NCI-H2029 treated with DMSO at 0.1 percent for 48 hours (cell line): ENCODE results near the gene GCA.

Experiments used
- DNase-seq: peaks from one replicate; lab custom pipeline; 2025; lab: John Stamatoyannopoulos, UW

Gene GCA

DNA sequence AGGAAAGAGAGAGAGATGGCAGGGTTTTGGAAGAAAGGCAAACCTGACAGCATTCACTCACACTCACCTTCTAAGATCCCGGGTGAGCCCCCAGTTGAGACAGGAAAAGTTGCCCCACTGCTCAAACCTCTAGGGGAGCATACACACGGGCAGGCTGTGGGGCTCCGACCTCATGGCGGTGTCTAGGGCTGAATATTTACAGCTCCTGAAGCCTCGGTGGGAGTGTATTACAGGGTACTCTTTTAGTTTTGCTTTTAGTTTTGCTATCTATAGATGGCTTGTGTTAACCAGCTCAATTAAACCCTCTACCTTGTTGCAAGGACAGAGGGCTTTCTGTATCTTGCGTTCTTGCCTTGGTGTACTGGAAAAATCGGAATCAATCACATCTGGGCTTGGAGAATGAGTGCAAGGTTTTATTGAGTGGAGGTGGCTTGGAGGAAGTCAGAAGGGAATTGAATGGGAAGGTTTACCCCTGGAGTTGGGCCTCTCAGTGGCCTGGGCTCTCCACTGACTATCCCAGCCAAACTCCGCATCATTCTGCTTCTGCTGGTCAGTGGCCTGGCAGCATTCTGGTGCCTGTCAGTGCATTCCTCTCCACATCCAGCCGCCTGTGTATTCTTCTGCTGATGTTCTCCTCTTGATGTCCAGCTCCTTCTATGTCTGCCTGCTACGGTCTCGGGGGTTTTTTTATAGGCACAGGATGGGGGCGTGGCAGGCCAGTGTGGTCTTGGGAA is 15.3 kb upstream of the GCA start:
- no peak for DNase-seq

DNA sequence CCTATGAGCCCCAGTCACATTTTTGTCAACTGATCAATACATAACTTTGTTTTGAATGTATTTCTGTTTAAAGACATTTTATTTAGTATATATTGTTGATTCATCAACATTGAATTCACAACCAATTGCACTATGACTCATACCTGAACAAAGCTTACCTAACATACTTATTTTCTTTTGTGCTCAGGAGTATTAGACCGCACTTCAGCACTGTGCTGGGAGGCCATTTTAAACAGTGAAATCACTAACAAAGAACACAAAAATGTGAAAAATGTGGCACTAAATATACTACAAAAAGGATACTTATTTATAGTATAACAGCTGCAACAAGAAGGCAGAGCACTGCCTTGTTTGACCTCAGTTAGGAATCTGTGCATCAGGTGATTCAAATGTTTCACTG is 13.1 kb upstream of the GCA start:
- no peak for DNase-seq

DNA sequence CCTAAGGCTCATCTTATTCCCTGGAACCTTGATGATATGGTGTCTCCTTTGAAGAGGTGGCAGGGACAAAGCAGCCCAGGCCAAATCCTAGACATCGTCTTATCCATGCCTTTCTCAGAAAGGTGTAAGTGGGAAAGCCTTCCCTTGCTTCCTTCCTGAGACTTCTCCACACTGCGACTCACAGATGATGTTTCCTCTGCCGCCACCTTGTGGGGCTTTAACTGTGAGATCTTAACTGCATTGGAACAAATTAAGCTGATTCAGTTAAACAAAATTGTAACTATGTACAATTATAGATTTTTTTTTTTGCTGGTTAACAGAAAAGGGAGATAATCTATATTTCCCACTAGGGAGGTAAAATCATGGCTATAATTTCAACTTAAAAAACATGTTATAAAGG is 10.0 kb upstream of the GCA start:
- no peak for DNase-seq

DNA sequence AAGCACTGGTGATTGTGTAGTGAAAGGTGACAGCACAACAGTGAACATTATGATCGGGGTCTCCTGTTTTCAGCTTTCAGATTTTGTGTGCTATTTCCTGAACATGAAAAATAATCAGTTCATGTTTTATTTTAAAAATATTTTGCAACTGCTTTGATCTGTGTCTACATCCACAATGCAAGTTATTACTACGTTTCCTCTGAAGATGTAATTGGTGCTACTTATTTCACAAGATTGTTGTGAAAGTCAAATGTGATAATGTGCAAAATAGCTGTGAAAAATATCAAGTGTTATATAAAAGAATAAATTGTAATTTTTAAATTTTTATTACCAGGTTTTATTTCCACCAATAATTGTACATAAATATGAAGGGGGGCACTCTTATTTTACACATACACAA is 6.1 kb upstream of the GCA start:
- no peak for DNase-seq

DNA sequence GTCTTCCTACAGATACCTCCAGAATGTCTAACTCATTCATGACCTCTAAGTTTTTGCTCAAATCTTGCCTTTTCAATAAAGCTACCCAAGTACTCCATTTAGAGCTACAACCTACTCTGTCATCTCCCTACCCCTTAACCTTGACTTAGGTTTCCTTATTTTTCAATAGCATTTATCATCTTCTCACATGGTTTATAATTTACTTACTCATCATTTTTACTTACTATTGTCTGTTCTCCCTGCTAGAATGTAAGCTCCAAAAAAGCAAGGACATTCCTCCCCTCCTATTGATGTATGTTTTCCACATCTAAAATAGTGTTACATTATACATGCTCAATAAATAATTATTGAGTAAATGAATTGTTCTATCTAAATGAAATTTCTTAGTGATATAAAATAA is 3.1 kb upstream of the GCA start:
- no peak for DNase-seq

DNA sequence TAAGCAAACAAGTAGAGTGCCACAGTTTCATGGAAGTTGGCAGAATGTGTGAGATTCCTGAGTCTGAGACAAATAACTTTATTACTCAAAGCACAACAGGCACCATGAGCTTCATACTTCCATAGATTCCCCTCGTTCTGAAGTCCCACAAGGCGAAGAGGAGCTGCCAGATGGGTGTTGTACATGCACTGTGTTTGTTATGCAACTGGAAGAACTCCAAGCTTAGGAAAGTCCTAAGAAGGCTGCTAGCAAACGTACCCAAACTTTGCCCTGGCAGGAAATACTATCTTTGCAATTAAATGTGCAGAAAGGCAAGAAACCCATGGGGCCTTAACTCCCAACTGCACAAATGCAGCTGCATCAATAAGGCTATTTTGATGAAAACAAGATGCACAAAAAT is 1.6 kb upstream of the GCA start:
- DNase-seq, result no peak

DNA sequence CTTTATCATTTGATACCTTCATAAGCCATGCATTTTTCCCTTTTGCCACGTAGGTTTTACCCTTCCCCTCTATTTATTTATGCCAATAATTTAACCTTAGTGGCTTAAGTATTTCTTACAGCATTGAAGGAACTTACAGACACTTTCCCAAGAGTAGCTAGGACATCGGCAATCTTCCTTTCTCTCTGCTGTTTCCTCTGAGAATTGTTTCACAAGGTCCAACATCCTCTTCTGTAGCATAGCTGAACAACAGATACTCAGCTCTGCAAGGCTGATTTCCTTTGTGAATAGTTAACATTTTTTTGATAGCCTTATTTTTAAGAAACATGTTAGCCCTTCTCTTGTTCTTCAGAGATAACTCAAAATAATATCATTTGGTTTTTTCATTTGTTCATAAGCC is 1.1 kb upstream of the GCA start:
- no peak for DNase-seq

DNA sequence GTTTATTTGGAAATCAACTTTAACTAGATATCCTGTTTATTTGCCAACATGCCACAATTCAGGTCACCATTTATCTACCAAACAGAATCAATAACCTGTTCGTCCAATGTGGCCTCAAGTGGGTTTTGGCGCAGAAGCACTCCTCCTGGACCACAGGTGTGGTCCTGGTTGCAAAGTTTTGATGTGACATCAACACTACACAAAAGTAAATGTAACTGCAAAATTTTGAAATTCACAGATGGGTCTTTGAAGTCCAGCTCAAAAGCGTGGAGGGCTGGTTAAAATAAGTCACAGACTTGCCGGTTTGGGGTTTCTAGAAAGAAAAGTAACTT is 474 bp upstream of the GCA start:
- no peak for DNase-seq

DNA sequence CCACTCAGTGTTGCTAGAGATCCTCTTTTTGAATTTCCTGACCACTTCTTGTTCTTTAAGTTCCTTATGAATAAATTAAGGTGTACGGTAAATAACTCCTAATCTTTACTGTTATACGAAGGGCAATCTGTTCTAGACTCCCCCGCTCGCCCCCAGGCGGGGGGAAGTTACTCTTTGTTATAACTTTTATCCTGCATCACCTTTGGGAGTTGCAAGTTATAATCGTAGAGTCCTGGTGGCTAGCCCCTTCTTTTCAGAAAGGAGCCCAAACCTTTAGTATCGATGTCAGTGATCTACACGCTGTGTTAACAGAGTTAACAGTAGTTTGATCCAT is 652 bp downstream of the GCA start:
- DNase-seq, result no peak

DNA sequence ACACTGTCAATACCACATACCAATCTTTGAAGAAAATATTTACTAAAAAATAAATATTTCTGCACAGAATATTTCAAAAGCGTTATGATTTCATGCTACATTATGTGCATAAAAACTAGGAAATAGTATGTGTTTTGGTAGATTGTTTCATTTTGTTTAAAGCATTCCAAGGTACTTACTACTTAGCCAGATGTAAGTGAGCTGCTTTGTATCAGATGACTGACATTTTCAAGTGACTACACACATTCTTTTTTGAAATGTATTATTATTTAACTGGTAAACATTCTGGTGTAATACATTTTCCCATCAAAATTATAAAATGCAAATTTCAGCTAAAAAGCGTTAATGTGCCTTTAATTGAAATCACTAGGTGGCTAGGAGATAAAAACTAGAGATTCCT is 21.5 kb downstream of the GCA start:
- DNase-seq, result no peak

DNA sequence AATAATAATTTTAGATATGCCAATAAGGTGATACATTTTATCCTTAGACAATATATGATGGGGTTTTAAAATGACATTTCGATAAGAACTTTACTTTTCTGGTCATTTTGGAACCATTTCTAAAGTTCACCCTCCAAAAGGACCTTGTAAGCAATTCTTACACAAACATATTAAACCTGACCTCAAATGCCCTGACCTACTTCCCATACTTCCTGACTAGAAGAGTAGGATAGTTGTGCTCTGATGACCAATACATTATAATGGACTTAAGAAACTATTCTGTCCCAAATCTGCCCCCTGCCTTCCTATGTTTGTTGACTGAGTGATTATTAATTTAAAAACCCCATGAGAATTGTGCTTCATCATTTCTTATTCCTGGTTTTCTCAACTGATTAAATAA is 24.6 kb downstream of the GCA start:
- no peak for DNase-seq

DNA sequence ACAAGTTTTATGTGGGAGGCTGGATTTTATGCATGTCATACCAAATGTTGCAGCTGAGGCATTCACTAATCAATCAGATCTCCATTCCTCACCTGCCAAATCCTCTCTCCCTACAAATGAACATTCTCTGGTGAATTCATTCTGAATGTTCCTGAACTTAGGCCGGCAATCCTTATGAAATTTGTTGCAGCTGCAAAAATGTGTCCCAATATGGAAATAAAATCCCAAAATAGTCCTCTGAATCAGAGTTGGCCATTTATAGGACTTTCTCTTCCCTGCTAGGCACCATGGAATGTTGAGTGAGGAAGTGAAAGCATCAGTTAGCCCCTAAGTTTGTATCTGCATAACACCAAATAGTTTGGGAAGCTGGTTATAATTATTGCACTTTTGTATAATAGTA is 25.6 kb downstream of the GCA start:
- no peak for DNase-seq

DNA sequence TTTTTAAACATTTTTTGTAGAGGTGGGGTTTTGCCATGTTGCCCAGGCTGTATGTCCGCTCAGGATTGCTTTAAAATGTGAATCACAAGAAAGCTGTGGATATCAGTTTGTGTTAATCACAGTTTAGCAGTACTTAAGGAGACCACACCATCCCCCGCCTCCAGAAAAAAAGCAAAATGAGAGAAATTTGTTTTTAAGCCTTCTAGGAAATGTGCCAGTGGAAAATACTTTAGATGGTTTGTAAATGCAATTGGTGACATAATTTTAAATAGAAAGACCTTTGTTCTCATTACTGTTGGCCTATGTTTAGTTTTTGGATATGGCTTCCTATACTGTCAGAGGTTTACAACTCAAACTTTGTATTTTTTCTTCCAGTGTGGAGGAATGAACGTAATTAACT is 27.0 kb downstream of the GCA start:
- DNase-seq, result no peak

DNA sequence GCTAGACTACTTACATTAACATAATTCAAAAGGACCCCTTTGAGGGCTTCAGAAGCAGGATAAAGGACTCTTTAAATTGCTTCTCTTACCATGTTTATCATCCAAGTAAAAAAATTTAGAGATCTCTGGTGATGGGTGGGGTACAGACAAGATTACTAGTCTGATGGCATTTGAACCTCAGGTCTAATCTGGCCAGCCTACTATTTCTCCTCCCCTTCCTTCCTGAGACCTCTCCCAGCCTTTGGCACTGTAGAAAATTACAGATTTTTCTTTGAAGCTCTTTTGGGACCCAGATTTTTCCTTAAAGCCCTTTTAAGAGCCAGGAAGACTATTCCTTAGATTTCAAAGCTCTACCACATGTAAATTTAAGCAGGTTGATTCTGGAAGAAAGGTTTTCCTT is 28.9 kb downstream of the GCA start:
- DNase-seq, result no peak

DNA sequence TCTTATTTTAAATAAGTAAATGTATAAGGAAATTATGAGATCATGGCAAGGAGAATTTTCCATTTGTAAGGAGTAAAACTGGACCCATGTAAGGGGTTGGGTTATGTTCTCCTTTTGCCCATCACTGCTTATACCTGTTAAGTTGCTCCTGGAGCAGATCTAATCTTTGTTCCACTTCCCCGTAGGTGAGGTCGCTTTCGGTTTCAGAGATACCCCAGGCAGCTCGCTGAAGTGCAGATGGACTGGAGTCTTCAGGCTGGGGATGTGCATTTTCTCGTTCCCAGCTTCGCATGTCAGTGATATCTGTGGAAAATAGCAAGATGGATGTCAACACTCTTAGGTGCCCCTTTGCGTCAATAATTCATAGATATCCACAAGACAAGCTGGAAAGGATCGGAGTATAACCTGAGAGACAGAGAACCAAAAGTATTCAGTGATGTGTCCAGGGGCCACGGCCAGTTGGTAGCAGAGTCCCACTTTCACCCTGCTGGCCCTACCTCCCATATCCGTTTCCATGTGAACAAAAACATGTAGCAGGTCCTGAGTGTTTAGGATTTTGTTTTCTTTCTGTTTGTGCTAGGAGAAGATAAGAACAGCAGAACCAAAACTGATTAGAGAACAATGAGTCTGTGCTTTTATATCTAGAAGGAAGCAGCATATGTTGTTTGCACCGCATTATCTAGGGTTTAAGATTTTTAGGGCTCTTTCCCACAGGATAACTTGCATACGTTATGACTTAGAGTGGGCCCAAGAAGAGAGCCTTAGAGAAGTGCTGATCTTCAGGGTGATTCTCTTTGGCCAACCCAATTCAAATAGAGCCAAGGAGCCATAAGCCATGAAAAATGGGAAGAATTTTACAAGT is 36.0 kb downstream of the GCA start:
- DNase-seq, result no peak

DNA sequence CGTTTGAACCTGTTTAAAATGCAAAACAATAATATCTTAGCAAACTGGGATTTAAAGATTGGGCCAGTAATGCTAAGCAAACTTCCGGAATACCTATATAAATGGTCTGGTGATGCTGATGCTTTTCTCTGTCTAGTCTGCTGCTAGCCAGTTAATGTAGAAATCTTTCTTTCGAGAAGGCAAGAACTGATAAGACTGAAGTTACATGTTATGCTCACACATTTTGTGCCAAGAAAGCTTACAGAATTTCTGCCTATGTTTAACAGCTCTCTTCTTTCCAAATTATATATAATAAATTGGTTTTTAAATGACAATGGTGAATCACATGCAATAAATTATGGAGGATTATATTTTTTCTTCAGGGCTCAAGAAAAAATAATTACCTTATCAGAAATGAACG is 37.9 kb downstream of the GCA start:
- no peak for DNase-seq

DNA sequence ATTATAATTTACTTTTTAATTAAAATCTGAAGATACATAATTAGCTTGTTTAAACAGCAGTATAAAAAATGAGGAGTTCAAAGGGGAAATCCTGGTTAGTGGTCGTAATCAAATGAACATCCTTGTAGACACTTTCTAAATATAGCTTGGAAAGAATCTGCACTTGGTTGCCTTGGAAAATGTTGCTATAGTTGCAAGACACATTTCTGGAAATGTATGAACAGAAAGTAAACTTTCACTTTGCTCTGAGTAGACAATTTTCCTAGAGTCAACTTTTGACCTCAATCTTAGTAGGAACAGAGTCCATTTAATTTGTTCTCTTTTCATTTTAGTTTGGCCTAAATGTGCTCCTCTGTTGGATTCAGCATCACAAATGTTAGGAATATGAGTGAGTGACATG is 38.3 kb downstream of the GCA start:
- DNase-seq, result no peak

DNA sequence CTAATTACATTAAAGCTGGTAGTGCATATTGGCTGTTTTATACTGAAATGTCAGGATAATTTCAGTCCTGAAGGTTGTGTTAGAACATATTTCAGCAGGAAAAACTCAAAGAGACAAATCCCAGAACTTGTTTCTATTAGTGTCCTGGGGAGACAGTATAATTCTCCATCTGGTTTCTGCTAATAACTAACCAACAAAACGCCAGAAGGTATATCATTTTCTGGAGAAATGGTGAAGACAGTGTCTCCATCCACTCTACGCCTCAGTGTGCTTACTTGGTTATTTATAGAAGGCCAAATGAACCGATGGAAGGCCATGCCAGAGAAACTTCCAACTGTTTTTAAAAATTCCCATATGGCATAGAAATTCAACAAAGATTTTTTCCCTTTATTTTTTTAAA is 41.6 kb downstream of the GCA start:
- DNase-seq, result no peak

DNA sequence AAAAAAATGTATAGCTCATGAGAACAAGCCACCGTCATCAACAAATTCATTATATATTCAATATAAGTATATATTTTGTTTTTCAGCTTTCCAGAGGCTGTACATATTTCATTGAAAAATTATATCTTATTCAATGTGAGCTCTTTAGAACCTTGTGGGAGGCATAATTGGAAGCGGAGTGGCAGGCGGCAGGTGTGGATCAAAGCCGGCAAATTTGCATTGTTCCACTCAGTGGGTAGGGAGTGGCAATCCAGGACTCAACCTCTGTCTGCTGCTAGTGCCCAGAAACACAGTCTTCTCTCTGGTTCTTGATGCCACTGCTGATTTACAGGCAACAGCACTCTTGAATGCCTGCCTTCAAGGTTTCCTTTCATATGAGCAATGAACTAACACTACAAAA is 46.9 kb downstream of the GCA start:
- DNase-seq, result no peak

DNA sequence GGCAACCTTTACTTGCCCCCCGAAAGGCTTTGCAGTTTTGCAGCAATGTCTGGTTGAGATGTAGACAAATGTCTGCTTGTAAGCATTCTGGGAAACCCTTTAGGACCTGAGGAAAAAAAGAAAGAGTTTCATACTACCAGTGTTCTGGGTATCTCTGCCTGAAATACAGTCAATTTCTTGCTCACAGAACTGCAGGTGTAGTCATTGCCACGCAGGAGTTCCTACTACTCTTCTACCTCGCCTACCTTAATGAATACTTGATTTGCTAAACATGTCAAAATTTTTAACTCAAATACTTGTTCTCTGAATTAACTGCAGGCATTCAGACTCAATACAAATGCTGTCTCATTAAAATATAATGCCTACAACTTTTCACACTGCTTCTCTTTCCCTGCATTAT is 56.4 kb downstream of the GCA start:
- DNase-seq, result no peak

DNA sequence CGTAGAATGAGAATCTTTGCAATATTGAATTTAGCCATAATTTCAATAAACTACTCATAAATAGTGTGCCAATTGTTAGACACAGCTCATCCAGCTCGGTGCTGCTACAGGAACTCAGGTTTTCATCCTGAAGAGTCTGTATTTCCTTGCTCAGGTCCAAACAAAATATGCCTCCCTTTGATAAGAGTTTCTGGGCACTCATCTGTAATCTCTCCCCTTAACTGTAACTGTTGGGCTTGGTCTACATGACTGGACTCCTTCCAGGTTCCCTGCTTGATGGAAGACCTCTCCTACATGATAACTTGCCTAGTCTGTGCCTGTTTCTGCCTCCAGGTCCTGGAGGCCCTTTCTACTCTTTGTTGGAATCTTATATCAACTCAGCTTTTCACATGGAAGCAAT is 57.9 kb downstream of the GCA start:
- no peak for DNase-seq

DNA sequence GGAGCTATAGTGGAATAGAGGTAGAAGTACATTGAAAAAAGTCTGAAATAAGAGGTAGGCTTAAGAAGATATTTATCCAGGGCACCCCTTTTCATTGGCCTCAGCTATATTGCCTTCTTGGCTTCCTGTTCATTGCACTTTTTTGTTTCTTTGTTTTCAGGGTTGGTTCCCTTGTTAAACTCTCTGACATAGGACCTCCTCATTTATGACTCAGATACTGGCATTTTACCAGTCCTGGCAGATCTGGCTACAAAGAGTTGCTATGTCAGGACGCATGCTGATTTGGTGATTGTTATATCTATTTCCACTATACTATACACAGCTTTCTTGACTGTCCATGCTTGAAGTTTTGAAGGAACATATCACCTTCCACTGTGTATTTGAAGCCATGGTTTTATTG is 60.0 kb downstream of the GCA start:
- DNase-seq, result no peak
